Activated naive CD8-positive, alpha-beta T cell treated with anti-CD3 and anti-CD28 coated beads, Interleukin-2, amount 10 ng/mL, durations not matched to agents 7 days and 5 days (primary cell): ENCODE measurements around the gene ACBD4. TPM values are rescaled to one million over a fixed set of nuclear protein-coding genes. Genes with fewer than 3 reads are reported as not detected.

ENCODE experiments used
- ATAC-seq: fragments of 150-1000 bp; cut with Tn5 transposase; one replicate; pipeline ENCODE4 v1.10.0; 2021; ENCODE audit warnings: low read depth, moderate library complexity
- POLR2A ChIA-PET: fragments of 350-600 bp; sonication (Branson Sonifier 250); formaldehyde crosslinking; loops from one replicate; lab custom pipeline; 2021; ENCODE audit warnings: antibody characterized with exemption; lab: Charles Lee
- DNase-seq: peaks from one replicate; pipeline ENCODE4 v3.0.0; 2021
- H3K27ac Mint-ChIP-seq: one replicate; pipeline ENCODE4 v1.8.0; 2022; ENCODE audit warnings: mild to moderate bottlenecking, mixed read lengths
- H3K27me3 Mint-ChIP-seq: one replicate; pipeline ENCODE4 v1.8.0; 2022; ENCODE audit warnings: mild to moderate bottlenecking, moderate library complexity, mixed read lengths
- H3K36me3 Mint-ChIP-seq: one replicate; pipeline ENCODE4 v1.8.0; 2021; ENCODE audit warnings: mild to moderate bottlenecking, mixed read lengths
- H3K4me1 Mint-ChIP-seq: one replicate; pipeline ENCODE4 v1.8.0; 2021; ENCODE audit warnings: mixed read lengths
- H3K4me3 Mint-ChIP-seq: one replicate; pipeline ENCODE4 v1.8.0; 2022; ENCODE audit warnings: mild to moderate bottlenecking, moderate library complexity, mixed read lengths
- H3K9me3 Mint-ChIP-seq: one replicate; pipeline ENCODE4 v1.8.0; 2021; ENCODE audit warnings: mixed read lengths
- total RNA-seq, 2 experiments: library from RNA; stranded (reverse); gene quantifications; one replicate each; pipeline ENCODE4 v1.2.3, GENCODE V29; 2021

ACBD4 gene
- total RNA-seq, 2 experiments from 2014 or later = 24.5 to 25.0 TPM

DNA sequence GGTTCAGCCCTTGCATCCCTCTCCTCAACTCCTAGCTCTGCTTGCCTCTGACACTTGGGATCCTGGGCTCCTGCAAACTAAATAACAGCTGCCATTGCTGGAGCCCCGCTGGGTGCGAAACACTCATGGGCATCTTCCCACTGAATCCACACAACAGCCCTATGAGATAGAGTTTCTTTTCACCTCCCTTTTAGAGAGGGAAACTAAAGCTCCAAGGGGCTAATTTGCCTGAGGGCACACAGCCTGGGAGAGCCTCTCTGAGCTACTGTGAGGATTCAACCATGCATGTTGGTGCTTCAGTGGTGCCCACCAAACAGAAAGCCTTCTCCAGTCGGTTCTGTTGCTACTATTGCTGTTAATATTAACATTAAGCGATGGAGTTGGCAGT lies 4.0 kb downstream of the ACBD4 start:
- ATAC-seq (no peak), DNase-seq (no peak)
- Mint-ChIP-seq H3K27ac (no peak overlapping the region), H3K27me3 (no peaks in the 10 kb centered on the region), H3K4me1 (peaks cover 11% of the 10 kb centered on the region), H3K9me3 (no peaks in the 10 kb centered on the region), H3K36me3 (peaks cover 2% of the 10 kb centered on the region), H3K4me3 (no peak overlapping the region)
- POLR2A ChIA-PET = interaction anchor here (0.5 to 2.3 kb wide), 4 partner anchors 9 to 69 kb away, joined by 3 to 9 read pairs (median 4); partner anchors contain the start of genes HEXIM1 and HEXIM2

DNA sequence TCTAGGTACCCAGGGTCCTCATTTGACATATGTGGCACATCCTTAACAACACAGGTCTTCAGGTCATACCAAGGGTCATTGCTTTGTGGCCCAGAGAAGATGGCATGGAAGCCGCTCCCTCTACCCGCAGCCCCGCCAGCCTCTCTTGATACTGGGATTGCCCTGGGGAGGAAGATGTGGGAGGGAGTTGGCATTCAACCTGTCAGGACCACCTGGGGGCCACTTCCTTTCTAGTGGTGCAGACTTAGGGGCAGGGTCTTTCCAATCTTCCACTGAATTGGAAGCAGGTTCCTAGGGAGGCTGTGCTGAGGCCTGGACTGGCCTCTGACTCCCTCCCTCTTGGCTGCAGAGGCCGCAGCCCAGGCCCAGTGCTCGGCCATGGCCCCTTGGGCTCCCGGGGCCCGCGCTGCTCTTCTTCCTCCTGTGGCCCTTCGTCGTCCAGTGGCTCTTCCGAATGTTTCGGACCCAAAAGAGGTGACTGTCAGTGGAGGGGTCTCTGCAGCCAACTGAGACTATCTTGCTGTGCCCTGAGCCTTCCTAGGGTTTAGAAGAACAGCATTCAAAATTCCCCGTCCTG lies 7.7 kb downstream of the ACBD4 start:
- peaks cover 5% of the 10 kb centered on the region for H3K36me3 Mint-ChIP-seq
- peak overlapping the region; percentile 34 for H3K27ac Mint-ChIP-seq
- ATAC-seq (no peak), DNase-seq (no peak)
- H3K27me3 Mint-ChIP-seq = no peaks in the 10 kb centered on the region
- POLR2A ChIA-PET = interaction anchor here (1.6 kb wide), 1 partner anchor 18 kb away, joined by 12 read pairs; the partner anchor contains the start of gene HEXIM2
- H3K4me1 Mint-ChIP-seq = peaks cover 16% of the 10 kb centered on the region
- H3K9me3 Mint-ChIP-seq = no peaks in the 10 kb centered on the region
- H3K4me3 Mint-ChIP-seq = peak overlapping the region; percentile 67

DNA sequence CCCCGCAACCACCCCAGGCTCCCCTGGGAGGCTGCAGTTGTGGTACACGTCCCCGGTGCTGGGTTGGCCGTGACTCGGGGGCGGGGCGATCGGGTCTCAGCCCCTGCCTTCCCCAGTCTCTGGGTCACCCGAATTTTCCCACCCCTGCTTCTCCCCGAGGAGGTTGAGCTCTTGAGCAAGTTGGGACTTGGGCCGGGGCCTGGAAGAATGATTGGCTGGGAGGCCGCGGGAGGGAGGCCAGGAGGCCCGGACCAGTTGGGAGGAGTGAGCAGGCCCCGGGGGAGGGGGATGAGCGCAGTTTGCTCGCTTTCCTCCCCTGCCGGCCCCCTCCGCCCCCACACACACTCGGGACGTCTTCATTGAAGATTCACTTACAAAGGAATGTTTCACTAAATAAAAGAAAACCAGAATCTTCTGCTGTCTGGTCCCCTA lies 8.3 kb downstream of the ACBD4 start:
- H3K4me3 Mint-ChIP-seq = peak overlapping the region; percentile 67
- POLR2A ChIA-PET = interaction anchor here (0.5 to 1.6 kb wide), 2 partner anchors 17 to 945 kb away, joined by 3 to 12 read pairs; partner anchors contain the start of gene HEXIM2
- H3K27me3 Mint-ChIP-seq = no peaks in the 10 kb centered on the region
- DNase-seq = peak; percentile 54
- peak overlapping the region; percentile 68 for H3K27ac Mint-ChIP-seq
- peaks cover 19% of the 10 kb centered on the region for H3K4me1 Mint-ChIP-seq
- peaks cover 9% of the 10 kb centered on the region for H3K36me3 Mint-ChIP-seq
- H3K9me3 Mint-ChIP-seq = no peaks in the 10 kb centered on the region
- ATAC-seq = no peak

DNA sequence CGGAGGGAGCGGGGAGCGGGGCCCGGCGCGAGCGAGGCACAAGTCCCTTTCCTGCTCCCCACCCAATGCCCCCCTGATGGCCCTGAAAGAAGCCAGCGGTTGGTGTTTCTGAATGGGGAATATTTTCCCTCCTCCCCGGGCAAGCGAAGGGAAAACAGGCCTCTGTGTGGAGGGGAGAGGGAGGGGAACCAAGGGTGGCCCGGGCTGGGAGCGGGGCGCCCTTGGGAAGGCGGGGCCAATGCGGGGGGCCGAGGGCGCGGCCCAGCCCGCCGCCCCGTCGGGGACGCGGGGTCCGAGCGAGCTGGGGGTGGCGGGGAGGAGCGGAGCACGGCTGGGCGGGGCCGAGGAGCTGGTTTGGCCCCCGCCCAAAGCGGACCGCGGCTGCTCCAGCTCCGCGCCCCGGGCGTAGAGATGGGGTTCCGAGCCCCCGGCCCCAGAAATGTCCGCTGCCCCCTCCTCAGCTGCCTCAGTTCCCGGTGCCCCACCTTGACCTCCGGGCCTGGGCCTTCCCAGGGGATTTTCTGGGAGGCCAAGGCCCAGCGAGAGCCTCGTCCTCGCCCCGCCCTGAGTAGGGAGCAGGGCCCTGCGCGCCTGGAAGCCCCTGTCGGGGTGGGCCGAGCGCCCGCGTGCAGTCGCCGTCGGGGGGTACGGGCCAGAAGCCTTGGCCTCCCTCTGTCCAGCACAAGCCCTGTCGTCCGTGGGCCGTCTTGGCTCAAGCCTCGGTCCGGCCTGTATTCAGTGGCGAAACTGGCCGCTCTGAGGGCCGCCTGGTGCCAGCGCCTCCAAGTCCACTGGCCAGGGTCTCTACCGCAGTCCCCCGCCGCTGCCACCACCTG lies 8.9 kb downstream of the ACBD4 start:
- Mint-ChIP-seq H3K4me3 (peak overlapping the region; percentile 67), H3K27ac (peak overlapping the region; percentile 48), H3K9me3 (no peaks in the 10 kb centered on the region), H3K27me3 (no peaks in the 10 kb centered on the region), H3K36me3 (peaks cover 9% of the 10 kb centered on the region), H3K4me1 (peaks cover 20% of the 10 kb centered on the region)
- DNase-seq (peak; percentile 57), ATAC-seq (no peak)
- POLR2A ChIA-PET = interaction anchor here (0.5 to 2.5 kb wide), 3 partner anchors 8 to 946 kb away, joined by 3 to 12 read pairs (median 12); partner anchors contain the start of genes ACBD4 and HEXIM2

DNA sequence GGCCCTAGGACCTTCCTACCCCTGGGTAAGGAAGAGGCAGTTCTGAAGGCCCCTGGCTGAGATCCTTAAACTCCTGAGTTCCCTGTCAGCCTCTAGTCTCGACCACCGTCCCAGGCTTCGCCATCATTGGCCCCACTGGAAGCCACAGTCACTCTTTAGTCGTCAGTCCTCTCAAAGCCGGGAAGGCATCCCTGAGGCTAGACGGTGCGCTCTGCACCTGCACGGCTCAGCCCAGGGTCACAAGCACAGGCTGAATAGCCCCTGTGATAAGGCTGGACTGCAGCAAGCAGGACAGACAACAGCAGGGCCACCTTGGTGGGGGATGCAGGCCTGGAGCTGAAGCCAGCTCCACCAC lies 9.5 kb downstream of the ACBD4 start:
- H3K27me3 Mint-ChIP-seq = no peaks in the 10 kb centered on the region

DNA sequence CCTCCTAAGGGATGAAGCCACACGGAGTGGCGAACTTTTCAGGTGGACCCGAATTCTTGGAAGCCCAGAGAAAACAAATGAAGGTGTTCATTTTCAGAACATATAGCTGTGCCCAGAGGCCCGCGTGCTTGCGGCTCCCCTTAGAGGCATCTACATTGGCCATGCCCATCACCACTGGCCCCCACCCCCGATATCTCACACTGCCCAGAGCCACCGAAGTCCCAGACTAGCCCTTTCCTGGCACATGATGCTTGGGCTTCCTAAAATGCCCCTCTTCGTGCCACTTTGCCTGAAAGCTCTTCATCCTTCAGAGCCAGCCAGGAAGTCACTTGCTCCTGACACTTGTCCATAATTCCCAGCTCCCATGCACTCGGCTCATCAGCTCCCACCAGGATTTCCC lies 10.7 kb downstream of the ACBD4 start:
- POLR2A ChIA-PET = interaction anchor here (0.9 to 8.8 kb wide), 3 partner anchors 10 to 26 kb away, joined by 5 to 290 read pairs (median 12); partner anchors contain the start of genes ACBD4 and HEXIM2
- H3K9me3 Mint-ChIP-seq = no peaks in the 10 kb centered on the region
- H3K36me3 Mint-ChIP-seq = peaks cover 8% of the 10 kb centered on the region
- H3K4me3 Mint-ChIP-seq = peak overlapping the region; percentile 99
- H3K4me1 Mint-ChIP-seq = peaks cover 24% of the 10 kb centered on the region
- DNase-seq (no peak), ATAC-seq (no peak)
- peak overlapping the region; percentile 100 for H3K27ac Mint-ChIP-seq
- H3K27me3 Mint-ChIP-seq = no peaks in the 10 kb centered on the region

More for the DNA sequence above, 9.5 kb downstream of the ACBD4 start:
- POLR2A ChIA-PET = interaction anchor here (1.6 to 8.8 kb wide), 3 partner anchors 9 to 16 kb away, joined by 12 to 290 read pairs (median 12); partner anchors contain the start of genes ACBD4 and HEXIM2
- DNase-seq = no peak
- Mint-ChIP-seq H3K27ac (peak overlapping the region; percentile 42), H3K4me3 (peak overlapping the region; percentile 51), H3K4me1 (peaks cover 20% of the 10 kb centered on the region), H3K9me3 (no peaks in the 10 kb centered on the region), H3K36me3 (peaks cover 10% of the 10 kb centered on the region)
- ATAC-seq = no peak

DNA sequence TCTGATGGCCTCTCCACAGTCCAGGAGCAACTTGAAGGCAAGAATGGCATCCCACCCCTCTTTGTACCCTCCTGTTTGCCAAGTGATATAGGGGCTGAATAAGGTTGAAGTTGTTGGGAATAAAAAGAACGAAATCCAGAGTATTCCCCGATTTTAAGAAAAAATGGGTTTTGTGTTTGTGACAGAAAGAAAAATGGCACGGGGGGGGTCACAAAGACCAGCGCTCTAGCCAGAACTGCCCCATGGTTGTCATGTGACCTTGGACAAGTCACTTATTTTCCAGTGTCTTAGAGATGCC lies 11.1 kb downstream of the ACBD4 start:
- Mint-ChIP-seq H3K4me3 (peak overlapping the region; percentile 99), H3K27ac (peak overlapping the region; percentile 100), H3K4me1 (peaks cover 26% of the 10 kb centered on the region), H3K9me3 (no peaks in the 10 kb centered on the region), H3K27me3 (no peaks in the 10 kb centered on the region), H3K36me3 (peaks cover 8% of the 10 kb centered on the region)
- POLR2A ChIA-PET = interaction anchor here (0.9 to 8.8 kb wide), 3 partner anchors 10 to 26 kb away, joined by 5 to 290 read pairs (median 12); partner anchors contain the start of genes ACBD4 and HEXIM2
- DNase-seq (no peak), ATAC-seq (no peak)

DNA sequence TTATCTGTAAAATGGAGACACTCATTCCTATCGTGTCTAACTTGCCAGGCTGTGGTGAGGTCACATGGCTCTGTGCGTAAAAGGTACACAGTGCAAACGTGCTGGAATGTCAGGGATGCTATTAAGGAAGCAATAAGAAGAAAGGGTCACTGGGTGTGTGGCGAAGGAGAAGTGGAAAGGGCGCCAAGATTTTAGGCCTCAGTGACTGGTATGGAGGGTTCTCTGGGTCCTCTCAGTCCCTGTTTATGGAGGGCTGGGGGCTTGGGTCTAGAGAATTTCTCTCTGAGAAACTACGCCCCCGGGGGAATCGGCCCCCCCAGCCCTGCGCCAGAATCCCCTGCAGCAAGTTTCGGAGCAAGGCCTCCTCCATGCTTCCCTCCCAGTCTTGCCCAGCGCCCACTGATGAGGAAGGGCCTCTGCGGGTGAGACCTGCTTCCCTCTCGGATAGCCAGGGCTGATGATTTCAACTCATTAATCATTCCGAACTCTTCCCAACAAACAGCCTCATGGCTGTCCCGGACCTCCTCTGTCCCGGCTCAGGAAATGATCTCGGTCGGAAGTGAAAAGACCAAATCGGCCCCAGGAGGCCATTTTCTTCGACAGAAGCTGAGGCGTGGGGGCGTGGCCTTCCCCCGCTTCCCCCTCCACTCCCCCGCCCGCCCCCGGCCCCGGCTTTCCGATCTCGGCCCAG lies 11.5 kb downstream of the ACBD4 start:
- Mint-ChIP-seq H3K4me3 (peak overlapping the region; percentile 99), H3K4me1 (peaks cover 29% of the 10 kb centered on the region), H3K9me3 (no peaks in the 10 kb centered on the region), H3K27me3 (no peaks in the 10 kb centered on the region), H3K27ac (peak overlapping the region; percentile 100), H3K36me3 (peaks cover 8% of the 10 kb centered on the region)
- ATAC-seq (peak; percentile 6), DNase-seq (no peak)
- POLR2A ChIA-PET = interaction anchor here (0.7 to 8.8 kb wide), 12 partner anchors 10 to 170 kb away, joined by 3 to 290 read pairs (median 12); partner anchors contain the start of genes ACBD4, HEXIM2, MAP3K14 and NMT1

DNA sequence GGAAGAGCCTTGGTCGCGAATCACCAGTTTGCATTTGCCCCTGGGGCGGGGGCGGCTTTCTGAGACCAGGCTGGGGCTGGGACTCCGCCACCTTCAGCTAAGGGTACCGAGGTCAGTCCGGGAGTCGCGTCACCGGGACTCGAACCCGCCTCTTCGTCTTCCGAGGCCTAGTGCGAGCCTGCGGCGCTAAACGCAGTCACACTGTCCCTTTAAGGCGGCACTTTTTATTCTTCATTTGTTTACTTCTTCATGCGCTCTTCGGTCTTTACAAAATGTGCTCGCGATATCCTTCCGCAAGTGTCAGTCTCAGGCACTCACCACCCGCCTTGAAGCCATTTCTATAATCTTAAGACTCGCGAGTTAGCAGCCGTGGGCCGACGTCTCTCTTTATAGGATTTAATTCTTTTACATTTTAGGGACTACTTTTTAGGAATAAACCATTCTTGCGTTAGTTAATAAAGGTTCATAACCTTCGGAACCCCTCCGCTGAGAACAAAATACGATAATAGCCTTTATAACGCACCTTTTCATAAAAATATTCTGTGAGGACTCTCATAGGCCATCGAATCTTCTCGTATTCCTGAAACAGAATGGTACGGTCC lies 12.2 kb downstream of the ACBD4 start:
- Mint-ChIP-seq H3K9me3 (no peaks in the 10 kb centered on the region), H3K27ac (peak overlapping the region; percentile 100), H3K36me3 (peaks cover 8% of the 10 kb centered on the region), H3K27me3 (no peaks in the 10 kb centered on the region), H3K4me3 (peak overlapping the region; percentile 99), H3K4me1 (peaks cover 29% of the 10 kb centered on the region)
- ATAC-seq (peak; percentile 27), DNase-seq (peak; percentile 86)
- POLR2A ChIA-PET = interaction anchor here (0.6 to 8.8 kb wide), 24 partner anchors 8 to 1615 kb away, joined by 3 to 290 read pairs (median 9); partner anchors contain the start of genes ACBD4, FMNL1, HEXIM2 and MAP3K14

DNA sequence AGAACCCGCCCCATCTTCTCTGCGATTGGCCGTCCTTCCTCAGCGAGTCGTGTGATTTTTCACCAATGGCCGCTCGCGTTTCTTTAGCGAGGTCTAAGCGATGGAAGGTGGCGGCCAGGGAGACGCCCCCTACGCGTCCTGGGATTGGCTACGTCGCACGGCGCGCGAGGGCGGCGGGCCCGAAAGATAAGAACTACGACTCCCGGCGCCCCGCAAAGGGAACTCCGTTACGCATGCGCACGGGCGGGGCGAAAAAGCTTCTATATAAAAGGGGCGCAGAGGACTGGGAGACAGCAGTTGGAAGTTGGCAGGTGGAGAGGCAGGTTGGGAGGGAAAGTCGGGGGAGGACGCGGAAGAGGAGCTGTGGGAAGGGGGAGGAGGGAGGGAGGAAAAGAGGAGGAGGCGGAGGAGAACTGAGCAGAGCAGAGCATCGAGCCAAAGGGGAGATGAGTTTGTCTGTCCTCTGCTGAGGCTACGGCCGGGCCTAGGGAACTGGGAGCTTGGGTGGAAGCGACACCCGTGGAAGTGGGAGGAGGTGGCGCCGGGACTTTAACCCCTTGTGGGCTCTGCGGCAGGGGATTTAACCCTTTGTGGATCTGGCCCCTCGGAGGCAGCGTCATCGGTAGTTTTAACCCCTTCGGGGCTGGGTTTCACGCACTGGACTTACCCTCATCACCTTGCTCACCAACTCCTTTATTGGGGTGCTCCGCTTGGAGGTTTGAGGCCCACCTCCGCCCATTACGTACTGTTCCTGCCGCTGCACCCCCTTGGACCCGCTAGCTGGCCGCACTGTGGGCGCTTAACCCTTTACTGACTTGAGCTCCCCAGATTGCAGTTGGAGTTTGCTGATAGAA lies 12.9 kb downstream of the ACBD4 start, which contains the start of gene HEXIM1:
TSS of gene HEXIM1 (plus strand) at position 293 of the 854 bp plus-strand sequence. CDS start 716 bp downstream, outside the sequence.
- DNase-seq (peak; percentile 98), ATAC-seq (peak; percentile 77)
- POLR2A ChIA-PET = interaction anchor here (0.6 to 8.8 kb wide), 31 partner anchors 9 to 1615 kb away, joined by 3 to 290 read pairs (median 7); partner anchors contain the start of genes ACBD4, C1QL1, DCAKD and FMNL1
- peaks cover 29% of the 10 kb centered on the region for H3K4me1 Mint-ChIP-seq
- no peaks in the 10 kb centered on the region for H3K27me3 Mint-ChIP-seq
- peak within 1 kb of the TSS; percentile 100 for H3K27ac Mint-ChIP-seq
- H3K4me3 Mint-ChIP-seq = peak within 1 kb of the TSS; percentile 99
- peaks cover 8% of the 10 kb centered on the region for H3K36me3 Mint-ChIP-seq
- no peaks in the 10 kb centered on the region for H3K9me3 Mint-ChIP-seq

DNA sequence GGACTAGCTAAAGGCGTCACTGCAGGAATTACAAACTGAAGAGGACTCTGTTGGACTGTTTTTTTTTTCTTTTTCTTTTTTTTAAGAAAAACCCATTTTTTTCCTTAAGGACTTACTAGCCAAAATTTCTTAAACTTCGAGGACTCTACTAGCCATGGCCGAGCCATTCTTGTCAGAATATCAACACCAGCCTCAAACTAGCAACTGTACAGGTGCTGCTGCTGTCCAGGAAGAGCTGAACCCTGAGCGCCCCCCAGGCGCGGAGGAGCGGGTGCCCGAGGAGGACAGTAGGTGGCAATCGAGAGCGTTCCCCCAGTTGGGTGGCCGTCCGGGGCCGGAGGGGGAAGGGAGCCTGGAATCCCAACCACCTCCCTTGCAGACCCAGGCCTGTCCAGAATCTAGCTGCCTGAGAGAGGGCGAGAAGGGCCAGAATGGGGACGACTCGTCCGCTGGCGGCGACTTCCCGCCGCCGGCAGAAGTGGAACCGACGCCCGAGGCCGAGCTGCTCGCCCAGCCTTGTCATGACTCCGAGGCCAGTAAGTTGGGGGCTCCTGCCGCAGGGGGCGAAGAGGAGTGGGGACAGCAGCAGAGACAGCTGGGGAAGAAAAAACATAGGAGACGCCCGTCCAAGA lies 13.7 kb downstream of the ACBD4 start:
- Mint-ChIP-seq H3K27me3 (no peaks in the 10 kb centered on the region), H3K9me3 (no peaks in the 10 kb centered on the region), H3K4me3 (peak overlapping the region; percentile 99), H3K36me3 (peaks cover 8% of the 10 kb centered on the region), H3K27ac (peak overlapping the region; percentile 100), H3K4me1 (peaks cover 27% of the 10 kb centered on the region)
- peak; percentile 82 for DNase-seq
- ATAC-seq = peak; percentile 34
- POLR2A ChIA-PET = interaction anchor here (0.6 to 8.8 kb wide), 31 partner anchors 8 to 902 kb away, joined by 3 to 290 read pairs (median 6); partner anchors contain the start of genes ACBD4, C1QL1, DCAKD and FMNL1
